Duodenal mucosa (tissue), 2 donors: ENCODE data around the gene AFF3.

Experiments
- H3K27ac ChIP-seq: one replicate; pipeline ENCODE4 v1.7.0; 2013; ENCODE audit warnings: low read depth, low read length
- H3K27me3 ChIP-seq, 2 donors: one replicate each; pipeline ENCODE4 v1.7.0; 2013; ENCODE audit warnings: low read length in 2 of 2, control low read depth in 1 of 2; ENCODE audit not compliant: insufficient read depth in 2 of 2, control insufficient read depth in 1 of 2
- H3K36me3 ChIP-seq, 2 donors: one replicate each; pipeline ENCODE4 v1.7.0; 2013; ENCODE audit warnings: low read length in 2 of 2, control low read depth in 1 of 2; ENCODE audit not compliant: insufficient read depth in 2 of 2, control insufficient read depth in 1 of 2
- H3K4me1 ChIP-seq, 2 donors: one replicate each; pipeline ENCODE4 v1.7.0; 2013; ENCODE audit warnings: low read length in 2 of 2, control low read depth in 1 of 2; ENCODE audit not compliant: insufficient read depth in 2 of 2, control insufficient read depth in 1 of 2
- H3K4me3 ChIP-seq, 2 donors: one replicate each; pipeline ENCODE4 v1.7.0; 2013; ENCODE audit warnings: low read length in 2 of 2, low read depth in 1 of 2
- H3K9ac ChIP-seq, 2 donors: one replicate each; pipeline ENCODE4 v1.7.0; 2013; ENCODE audit warnings: low read length in 2 of 2, low read depth in 1 of 2
- H3K9me3 ChIP-seq, 2 donors: one replicate each; pipeline ENCODE4 v1.7.0; 2013; ENCODE audit warnings: low read length in 2 of 2, control low read depth in 1 of 2; ENCODE audit not compliant: control insufficient read depth in 1 of 2

Gene AFF3

DNA sequence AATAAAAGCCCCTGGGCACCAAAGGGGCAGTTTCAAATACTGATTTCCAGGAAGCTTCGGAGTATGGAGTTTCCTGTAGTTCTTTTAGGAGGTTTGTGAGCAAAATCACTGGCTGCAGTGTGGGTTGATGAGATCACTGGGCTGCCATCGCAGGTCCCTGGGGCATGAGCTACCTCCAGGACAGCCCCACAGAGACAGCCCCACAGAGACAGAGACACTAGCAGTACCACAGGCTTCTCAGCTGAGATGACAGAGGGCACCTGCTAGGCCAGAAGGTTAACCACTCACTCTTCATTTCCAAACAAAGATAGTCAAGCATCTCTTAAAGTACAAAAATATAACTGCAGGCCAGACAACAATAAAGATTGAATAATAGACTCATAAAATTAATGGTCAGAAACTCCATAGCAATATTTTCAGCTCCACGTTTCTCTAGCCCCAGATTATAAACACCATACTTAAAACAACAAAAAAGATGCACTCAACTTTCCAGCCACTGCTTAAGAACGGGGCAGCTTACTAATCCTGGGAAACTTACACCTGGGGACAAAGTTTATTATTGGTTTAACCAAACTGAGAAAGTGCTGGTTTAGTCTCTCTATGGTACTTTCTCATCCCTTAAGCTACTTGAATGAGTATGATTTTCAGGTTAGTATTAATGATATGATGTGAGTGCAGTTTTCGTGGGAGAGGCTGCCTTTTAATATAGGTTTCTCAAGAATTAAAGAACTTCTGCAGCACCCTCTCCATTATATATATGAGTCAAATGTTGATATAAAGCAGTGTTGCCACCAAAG, 11.6 kb downstream of the AFF3 start:
- Histone ChIP-seq H3K27me3 (no peaks in the 10 kb centered on the region), H3K9ac (no peak overlapping the region), H3K9me3 (no peaks in the 10 kb centered on the region), H3K36me3 (no peaks in the 10 kb centered on the region), H3K27ac (no peak overlapping the region), H3K4me1 (no peaks in the 10 kb centered on the region), H3K4me3 (no peak overlapping the region)

DNA sequence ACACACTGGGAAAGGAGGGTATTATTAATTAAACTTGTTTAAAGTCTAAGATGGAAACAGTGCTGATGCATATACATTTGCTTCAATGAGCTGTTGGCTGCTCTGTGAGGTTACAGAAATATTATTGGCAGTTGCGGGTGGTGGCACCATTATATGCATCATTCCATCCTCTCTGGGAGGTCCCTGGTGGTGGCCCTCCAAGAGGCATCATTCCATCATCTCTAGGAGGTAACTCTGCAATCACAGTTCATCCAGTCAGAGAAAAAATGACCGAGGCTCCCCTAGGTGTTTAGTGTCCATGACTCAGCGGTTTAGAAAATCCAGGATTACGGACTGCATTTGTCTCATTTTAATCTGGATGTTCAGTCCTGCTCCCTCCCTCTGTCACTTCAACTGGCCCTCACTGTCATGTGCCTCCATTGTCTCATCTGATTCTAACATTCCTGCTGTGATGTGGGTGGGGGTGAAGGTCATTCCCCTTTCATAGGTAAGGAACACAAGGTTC, 15.4 kb downstream of the AFF3 start:
- no peak overlapping the region for H3K4me3 ChIP-seq
- no peak overlapping the region for H3K9ac ChIP-seq
- H3K9me3 ChIP-seq, result no peaks in the 10 kb centered on the region
- no peaks in the 10 kb centered on the region for H3K27me3 ChIP-seq
- no peaks in the 10 kb centered on the region for H3K36me3 ChIP-seq
- H3K4me1 ChIP-seq, result no peaks in the 10 kb centered on the region
- H3K27ac ChIP-seq, result no peak overlapping the region

DNA sequence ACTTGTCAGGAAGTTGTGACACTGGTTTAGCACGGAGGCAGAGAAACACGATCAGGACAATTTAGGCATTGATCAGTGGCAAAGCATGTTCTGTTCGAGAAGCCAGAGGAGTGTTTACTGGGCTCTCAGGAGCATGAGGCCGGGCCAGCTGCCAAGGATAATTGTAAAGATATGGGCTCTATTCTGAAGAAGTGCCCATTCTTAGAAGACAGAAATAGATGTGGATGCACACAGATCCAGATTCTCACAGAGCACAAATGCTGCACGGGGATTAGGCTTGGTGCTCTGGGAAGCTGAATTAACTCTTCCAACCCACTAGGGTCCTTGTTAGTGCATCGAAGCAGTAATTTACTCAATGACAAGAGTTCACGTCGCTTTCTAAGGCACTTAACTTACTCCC, 16.2 kb downstream of the AFF3 start:
- Histone ChIP-seq H3K9ac (no peak overlapping the region), H3K27ac (no peak overlapping the region), H3K4me1 (no peaks in the 10 kb centered on the region), H3K36me3 (no peaks in the 10 kb centered on the region), H3K4me3 (no peak overlapping the region), H3K27me3 (no peaks in the 10 kb centered on the region), H3K9me3 (no peaks in the 10 kb centered on the region)

DNA sequence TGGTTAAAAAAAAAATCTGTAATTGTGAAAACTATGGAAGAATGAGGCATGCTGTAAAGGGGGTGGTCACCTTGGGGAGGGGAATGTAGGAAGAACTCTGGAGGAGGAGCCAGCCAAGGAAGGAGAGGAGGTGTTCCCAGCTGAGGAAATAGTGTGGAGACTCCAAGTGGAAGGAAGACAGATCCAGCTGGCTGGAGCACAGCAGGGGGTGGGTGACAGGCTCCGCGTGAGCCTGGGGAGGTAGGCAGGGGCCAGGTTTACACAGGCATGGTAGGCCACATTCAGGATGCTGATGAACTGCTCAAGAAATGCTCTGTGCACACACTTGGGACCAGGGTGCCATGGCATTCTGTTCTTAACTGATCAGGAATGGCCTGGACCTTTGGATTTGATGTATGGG, 16.8 kb downstream of the AFF3 start:
- Histone ChIP-seq H3K4me1 (no peaks in the 10 kb centered on the region), H3K36me3 (no peaks in the 10 kb centered on the region), H3K27ac (no peak overlapping the region), H3K4me3 (no peak overlapping the region), H3K9me3 (no peaks in the 10 kb centered on the region), H3K9ac (no peak overlapping the region), H3K27me3 (no peaks in the 10 kb centered on the region)

DNA sequence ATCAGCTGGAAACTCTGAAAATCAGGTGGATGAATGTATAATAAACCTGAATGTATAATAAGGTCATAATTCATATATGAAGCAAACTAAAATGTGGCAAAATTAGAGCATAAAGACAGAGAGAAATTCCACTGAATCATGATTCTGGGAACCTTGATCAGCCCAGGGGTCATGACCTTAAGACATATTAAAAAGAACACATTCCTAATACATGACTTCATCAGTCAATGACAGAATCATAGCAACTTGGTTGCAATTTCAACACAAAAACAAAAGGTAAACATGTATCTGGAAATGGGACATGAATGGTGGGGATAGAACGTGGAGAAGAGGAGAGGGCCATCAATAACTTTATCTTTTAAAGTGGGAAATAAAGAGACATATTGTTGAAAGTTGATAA, 17.6 kb downstream of the AFF3 start:
- H3K4me1 ChIP-seq, result no peaks in the 10 kb centered on the region
- no peaks in the 10 kb centered on the region for H3K36me3 ChIP-seq
- no peak overlapping the region for H3K27ac ChIP-seq
- H3K9ac ChIP-seq, result no peak overlapping the region
- H3K9me3 ChIP-seq, result no peaks in the 10 kb centered on the region
- no peak overlapping the region for H3K4me3 ChIP-seq
- no peaks in the 10 kb centered on the region for H3K27me3 ChIP-seq

DNA sequence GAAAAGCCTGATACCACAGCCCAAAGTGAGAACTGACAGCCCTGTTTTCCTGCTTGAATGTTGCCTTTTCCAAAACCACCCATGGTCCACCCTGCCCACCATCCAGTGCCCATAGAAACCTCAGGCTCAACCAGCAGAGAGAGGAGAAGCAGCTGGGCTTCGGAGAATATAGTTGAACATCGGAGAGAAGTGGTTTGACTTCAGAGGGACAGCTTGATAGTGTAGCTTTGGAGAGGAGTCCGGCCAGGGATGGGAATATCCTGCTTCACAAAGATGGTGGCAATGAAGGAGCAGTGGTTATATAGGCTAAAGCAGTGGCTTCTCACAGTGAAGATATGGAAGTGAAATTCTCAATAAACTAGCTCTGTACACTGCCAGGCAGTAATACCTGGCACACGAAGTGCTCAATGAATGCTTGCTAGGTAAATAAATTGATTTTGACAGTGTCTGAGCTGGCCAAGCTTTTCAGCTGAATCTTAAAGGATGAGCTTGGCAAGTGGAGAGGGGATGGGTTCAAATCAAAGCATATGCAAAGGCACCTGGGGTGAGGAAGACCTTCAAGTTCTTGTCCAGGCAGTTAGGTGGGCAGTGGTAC, 21.2 kb downstream of the AFF3 start:
- Histone ChIP-seq H3K9me3 (no peaks in the 10 kb centered on the region), H3K27ac (no peak overlapping the region), H3K27me3 (no peaks in the 10 kb centered on the region), H3K4me3 (no peak overlapping the region), H3K36me3 (no peaks in the 10 kb centered on the region), H3K4me1 (no peaks in the 10 kb centered on the region), H3K9ac (no peak overlapping the region)

DNA sequence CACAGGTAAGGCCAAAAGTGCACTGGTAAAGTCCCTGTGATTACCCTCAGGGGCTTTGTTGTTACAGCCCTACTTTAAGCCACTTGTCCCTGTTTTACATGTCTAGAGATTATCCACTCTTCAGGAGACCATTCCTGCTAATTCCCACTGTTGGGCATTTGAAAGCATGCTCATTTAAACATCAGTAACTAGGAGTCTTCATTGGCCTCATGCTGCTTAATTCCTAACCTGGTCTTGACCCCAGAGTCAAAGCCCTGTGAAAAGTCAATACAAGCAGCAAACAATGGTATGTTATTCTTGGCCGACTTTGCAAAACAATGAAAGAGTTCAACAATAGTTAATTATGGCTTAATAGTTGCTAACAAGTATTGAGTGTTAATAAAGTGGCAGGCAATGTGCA, 23.2 kb downstream of the AFF3 start:
- Histone ChIP-seq H3K9me3 (no peaks in the 10 kb centered on the region), H3K4me3 (no peak overlapping the region), H3K36me3 (no peaks in the 10 kb centered on the region), H3K27ac (no peak overlapping the region), H3K4me1 (no peaks in the 10 kb centered on the region), H3K9ac (no peak overlapping the region), H3K27me3 (no peaks in the 10 kb centered on the region)

DNA sequence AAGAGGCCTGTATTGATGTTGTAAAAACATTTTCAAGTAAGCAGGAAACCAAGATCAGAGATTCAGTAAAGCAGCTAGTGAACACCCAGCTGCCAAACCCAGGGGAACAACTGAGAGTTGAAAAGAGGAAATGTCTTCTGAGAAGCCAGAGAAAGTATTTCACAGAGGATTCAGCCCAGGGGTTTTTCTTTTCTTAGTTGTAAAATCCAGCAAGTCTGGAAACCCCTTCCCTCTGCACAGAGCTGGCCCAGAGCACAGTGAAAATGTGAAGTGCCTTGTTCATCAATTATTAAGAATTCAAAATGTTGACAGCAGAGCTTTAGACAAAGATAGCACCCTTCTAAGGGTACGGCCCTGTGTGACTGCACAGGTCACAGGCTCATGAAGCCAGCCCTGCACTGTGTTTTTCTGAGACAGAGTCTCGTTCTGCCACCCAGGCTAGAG, 28.4 kb downstream of the AFF3 start:
- H3K9me3 ChIP-seq, result no peaks in the 10 kb centered on the region

DNA sequence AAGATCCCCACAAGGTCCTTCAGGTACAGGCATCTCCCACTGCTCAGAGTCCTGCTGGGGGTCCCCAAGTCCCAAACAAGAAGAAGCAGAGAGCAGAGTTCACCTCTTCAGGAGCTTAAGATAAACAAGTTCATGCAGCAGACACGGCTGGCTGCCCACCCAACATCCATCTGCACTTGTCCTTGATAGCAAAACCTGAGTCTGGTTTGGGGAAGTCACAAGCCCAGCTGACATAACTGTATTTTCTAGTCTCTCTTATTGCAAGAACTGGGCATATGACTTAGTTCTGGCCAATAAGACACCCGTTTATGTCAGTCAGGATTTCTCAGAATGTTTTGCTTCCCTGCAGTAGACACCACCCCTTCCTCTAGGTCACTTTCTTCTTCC, 31.8 kb downstream of the AFF3 start:
- Histone ChIP-seq H3K27ac (no peak overlapping the region), H3K27me3 (peaks cover 26 to 33% of the 10 kb centered on the region in 2 donors), H3K9ac (no peak overlapping the region), H3K36me3 (no peaks in the 10 kb centered on the region), H3K4me1 (peaks cover 0 to under 1% of the 10 kb centered on the region in 2 donors), H3K9me3 (no peaks in the 10 kb centered on the region), H3K4me3 (no peak overlapping the region)

More for the DNA sequence above, 28.4 kb downstream of the AFF3 start:
- peaks cover 6 to 8% of the 10 kb centered on the region in 2 donors for H3K27me3 ChIP-seq
- H3K36me3 ChIP-seq, result no peaks in the 10 kb centered on the region
- H3K4me1 ChIP-seq, result no peaks in the 10 kb centered on the region
- no peak overlapping the region for H3K9ac ChIP-seq
- no peak overlapping the region for H3K4me3 ChIP-seq
- H3K27ac ChIP-seq, result no peak overlapping the region

DNA sequence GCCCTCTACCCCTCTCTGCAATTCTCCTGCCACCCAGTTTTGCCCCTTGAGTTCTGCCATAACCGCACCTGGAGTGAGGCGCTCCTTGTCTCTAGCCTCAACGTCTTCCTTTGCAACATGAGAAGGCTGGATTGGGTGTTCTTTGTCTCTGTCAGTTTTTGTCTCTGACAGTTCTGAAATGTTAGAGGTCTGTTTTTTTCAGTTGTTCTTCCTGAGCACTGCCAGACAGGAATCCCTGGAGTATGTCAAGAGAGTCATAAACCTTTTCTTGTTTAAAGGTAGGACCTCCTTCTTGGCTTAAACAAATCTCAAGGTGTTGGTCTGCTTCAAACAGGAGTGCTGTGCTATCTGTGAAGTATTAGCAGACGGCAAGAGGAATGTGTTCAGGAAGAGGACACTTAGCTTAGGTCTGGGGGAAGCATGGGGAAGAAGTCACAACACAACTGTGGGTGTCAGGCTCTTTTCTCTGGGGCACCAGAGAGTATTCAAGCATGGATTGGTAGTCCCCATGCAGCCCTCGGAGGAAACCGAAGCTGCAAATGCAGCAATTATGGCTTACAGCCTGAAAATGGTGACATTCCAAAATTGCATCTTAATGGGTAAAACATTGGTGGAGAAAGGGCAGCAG, 32.3 kb downstream of the AFF3 start:
- Histone ChIP-seq H3K9me3 (no peaks in the 10 kb centered on the region), H3K36me3 (no peaks in the 10 kb centered on the region), H3K4me3 (no peak overlapping the region), H3K27me3 (peaks cover 31 to 39% of the 10 kb centered on the region in 2 donors), H3K4me1 (peaks cover 0 to 6% of the 10 kb centered on the region in 2 donors), H3K9ac (no peak overlapping the region), H3K27ac (no peak overlapping the region)
